Measurements from ENCODE around the gene PRXL2C.

PRXL2C gene

DNA sequence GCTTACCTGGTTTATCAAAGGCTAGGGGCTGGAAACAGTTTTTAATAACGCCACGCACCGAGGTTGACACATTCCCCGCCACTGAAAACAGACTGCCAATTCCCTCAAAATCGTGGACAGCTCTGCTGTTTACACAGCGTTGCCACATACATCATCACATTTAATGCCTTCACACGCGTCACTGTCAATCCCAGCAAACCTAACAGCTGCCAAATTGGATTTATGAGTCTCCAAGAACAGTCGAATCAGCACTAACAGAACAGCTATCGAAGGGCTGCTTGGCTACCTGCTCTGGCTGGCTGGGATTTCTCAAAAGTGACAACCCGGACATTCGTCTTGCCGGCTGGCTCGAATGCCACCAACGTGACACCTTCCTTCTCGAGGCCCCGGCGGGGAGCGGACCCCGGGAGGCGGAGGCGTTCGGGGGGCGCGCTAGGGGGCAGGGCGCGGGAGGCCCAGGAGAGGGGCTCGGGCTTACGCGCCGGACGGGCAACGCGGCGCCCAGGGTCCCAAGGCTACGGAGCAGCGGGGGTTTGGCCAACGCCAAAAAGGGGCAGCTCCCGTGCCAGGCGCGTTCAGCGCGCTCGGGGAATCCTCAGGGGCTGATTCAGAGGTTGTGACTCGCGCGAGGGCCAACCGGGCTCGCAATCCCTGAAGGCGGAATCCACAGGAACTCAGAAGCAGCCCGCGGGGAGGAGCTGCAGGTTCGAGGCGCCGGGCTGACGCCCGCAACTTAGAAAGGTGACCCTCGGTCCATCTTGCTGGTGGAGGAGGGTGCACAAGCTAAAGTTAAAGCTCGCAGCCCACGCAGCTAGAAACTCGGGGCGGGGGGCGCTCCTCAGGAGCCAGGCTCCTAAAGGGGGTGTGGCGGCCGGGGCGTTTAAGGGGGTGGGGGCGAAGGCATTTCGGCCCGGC lies 36.7 kb downstream of the PRXL2C start:
- no peak for TF ChIP-seq ZNF8 (CRISPR knock-in tag; IDR thresholded peaks at IDR 0.05)
- TF ChIP-seq, protein P1, sequence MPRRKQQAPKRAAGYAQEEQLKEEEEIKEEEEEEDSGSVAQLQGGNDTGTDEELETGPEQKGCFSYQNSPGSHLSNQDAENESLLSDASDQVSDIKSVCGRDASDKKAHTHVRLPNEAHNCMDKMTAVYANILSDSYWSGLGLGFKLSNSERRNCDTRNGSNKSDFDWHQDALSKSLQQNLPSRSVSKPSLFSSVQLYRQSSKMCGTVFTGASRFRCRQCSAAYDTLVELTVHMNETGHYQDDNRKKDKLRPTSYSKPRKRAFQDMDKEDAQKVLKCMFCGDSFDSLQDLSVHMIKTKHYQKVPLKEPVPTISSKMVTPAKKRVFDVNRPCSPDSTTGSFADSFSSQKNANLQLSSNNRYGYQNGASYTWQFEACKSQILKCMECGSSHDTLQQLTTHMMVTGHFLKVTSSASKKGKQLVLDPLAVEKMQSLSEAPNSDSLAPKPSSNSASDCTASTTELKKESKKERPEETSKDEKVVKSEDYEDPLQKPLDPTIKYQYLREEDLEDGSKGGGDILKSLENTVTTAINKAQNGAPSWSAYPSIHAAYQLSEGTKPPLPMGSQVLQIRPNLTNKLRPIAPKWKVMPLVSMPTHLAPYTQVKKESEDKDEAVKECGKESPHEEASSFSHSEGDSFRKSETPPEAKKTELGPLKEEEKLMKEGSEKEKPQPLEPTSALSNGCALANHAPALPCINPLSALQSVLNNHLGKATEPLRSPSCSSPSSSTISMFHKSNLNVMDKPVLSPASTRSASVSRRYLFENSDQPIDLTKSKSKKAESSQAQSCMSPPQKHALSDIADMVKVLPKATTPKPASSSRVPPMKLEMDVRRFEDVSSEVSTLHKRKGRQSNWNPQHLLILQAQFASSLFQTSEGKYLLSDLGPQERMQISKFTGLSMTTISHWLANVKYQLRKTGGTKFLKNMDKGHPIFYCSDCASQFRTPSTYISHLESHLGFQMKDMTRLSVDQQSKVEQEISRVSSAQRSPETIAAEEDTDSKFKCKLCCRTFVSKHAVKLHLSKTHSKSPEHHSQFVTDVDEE (CRISPR knock-in tag; IDR thresholded peaks at IDR 0.05): peak; percentile 57; the same call in 1 of the 2 replicates
- peak; percentile 70 for ATAC-seq

DNA sequence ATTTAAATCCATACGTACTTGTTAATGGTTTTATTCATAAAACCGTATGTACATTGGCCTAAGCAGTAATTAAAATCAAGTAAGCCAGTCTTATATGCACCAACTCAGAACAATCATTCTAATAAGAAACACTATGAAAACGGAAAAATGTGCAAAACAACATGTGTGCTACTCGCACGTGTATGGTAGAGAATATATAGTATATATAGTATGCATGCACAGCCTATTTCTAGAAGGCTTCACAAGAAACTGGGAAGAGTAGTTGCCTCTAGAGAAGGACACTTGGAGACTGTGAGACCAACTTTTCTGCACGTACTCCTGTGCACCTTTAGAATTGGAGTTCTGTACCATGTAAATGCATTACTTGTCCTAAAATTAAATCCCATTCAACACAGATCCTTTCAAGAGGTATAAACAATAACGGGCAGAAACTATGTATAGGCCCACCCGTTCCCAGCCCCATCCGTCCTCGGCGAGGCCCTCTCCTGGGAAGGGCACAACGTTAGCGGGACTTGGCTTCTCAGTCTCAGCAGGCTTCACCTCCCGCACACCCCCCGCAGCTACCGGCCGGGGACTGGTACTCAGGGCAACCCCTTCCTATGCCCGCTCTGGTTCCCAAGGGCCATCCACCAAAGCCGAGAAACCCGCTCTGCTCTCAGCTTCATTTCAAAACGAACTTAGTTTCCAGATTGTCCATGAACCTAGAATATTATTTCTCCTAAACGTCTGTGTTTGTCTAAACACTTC lies 37.5 kb downstream of the PRXL2C start:
- no peak for TF ChIP-seq ESRRG (CRISPR knock-in tag; IDR thresholded peaks at IDR 0.05)
- TF ChIP-seq CSDC2 (CRISPR knock-in tag; IDR thresholded peaks at IDR 0.05): no peak
- ATAC-seq: no peak

DNA sequence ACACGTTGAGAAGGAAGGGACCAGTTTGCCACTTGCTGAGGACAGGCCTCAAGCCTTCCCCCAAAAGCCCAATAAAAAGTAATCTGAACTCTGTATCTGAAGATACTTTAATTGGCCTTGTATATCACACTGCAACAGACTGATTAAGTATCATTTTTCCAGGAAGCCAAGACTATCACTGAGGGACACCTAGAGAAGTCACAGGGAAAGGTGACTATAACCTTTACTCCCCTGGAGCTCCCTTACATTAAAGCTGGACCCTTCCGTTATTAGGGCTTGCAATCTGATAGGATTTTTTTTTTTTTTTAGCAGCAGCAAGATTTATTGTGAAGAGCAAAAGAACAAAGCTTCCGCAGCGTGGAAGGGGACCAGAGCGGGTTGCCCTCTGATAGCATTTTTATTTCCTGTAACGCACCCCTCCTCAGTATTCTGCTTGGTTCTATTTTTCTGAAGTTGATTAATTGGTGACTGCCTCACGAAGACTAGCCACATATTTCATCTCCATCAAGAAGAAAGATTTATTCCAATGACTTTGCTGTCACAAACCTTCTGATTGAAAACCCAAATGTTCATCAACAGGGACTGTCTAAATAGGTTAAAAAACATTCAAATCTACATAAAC lies 38.2 kb downstream of the PRXL2C start:
- ATAC-seq: no peak
- TF ChIP-seq GLIS3 (CRISPR knock-in tag; IDR thresholded peaks at IDR 0.05) (no peak), RARB (CRISPR knock-in tag; IDR thresholded peaks at IDR 0.05) (no peak), PPARA (CRISPR knock-in tag; IDR thresholded peaks at IDR 0.05; ENCODE audit: borderline replicate concordance) (no peak), ZC3H10 (CRISPR knock-in tag; IDR thresholded peaks at IDR 0.05) (no peak), ZFP3 (CRISPR knock-in tag; IDR thresholded peaks at IDR 0.05) (no peak), ZNF70 (CRISPR knock-in tag; IDR thresholded peaks at IDR 0.05) (no peak), ESRRG (CRISPR knock-in tag; IDR thresholded peaks at IDR 0.05) (no peak), ZNF8 (CRISPR knock-in tag; IDR thresholded peaks at IDR 0.05) (no peak), ISL1 (CRISPR knock-in tag; IDR thresholded peaks at IDR 0.05) (no peak), SNAI2 (CRISPR knock-in tag; IDR thresholded peaks at IDR 0.05) (no peak), OSR1 (CRISPR knock-in tag; IDR thresholded peaks at IDR 0.05) (no peak), BACH2 (CRISPR knock-in tag; IDR thresholded peaks at IDR 0.05; ENCODE audit: borderline replicate concordance) (no peak), ZNF565 (CRISPR knock-in tag; conservative IDR thresholded peaks at IDR 0.05; ENCODE audit: low read depth) (no peak), TOX (CRISPR knock-in tag; IDR thresholded peaks at IDR 0.05; ENCODE audit: borderline replicate concordance) (no peak)
- TF ChIP-seq, protein P2, sequence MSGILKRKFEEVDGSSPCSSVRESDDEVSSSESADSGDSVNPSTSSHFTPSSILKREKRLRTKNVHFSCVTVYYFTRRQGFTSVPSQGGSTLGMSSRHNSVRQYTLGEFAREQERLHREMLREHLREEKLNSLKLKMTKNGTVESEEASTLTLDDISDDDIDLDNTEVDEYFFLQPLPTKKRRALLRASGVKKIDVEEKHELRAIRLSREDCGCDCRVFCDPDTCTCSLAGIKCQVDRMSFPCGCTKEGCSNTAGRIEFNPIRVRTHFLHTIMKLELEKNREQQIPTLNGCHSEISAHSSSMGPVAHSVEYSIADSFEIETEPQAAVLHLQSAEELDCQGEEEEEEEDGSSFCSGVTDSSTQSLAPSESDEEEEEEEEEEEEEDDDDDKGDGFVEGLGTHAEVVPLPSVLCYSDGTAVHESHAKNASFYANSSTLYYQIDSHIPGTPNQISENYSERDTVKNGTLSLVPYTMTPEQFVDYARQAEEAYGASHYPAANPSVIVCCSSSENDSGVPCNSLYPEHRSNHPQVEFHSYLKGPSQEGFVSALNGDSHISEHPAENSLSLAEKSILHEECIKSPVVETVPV (CRISPR knock-in tag; IDR thresholded peaks at IDR 0.05): no peak
- TF ChIP-seq, protein P3, sequence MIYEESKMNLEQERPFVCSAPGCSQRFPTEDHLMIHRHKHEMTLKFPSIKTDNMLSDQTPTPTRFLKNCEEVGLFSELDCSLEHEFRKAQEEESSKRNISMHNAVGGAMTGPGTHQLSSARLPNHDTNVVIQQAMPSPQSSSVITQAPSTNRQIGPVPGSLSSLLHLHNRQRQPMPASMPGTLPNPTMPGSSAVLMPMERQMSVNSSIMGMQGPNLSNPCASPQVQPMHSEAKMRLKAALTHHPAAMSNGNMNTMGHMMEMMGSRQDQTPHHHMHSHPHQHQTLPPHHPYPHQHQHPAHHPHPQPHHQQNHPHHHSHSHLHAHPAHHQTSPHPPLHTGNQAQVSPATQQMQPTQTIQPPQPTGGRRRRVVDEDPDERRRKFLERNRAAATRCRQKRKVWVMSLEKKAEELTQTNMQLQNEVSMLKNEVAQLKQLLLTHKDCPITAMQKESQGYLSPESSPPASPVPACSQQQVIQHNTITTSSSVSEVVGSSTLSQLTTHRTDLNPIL (CRISPR knock-in tag; IDR thresholded peaks at IDR 0.05; ENCODE audit: low read depth): no peak
- TF ChIP-seq, protein P1 (CRISPR knock-in tag; IDR thresholded peaks at IDR 0.05): no peak
